ENCODE results near the gene SPCS1.

- no peak for TF ChIP-seq CTCF (IDR thresholded peaks at IDR 0.05)
- no peak for TF ChIP-seq POLR2A (IDR thresholded peaks at IDR 0.05)
- TF ChIP-seq EP300 (IDR thresholded peaks at IDR 0.05), result no peak
These were observed 24.3 kb upstream of the SPCS1 start for GRCh38 chr3:52681596-52681995.
